H1 (cell line): ENCODE measurements around the gene DLG5. TPM values are rescaled to one million over a fixed set of nuclear protein-coding genes. Genes with fewer than 3 reads are reported as not detected.

ENCODE experiments used
- CTCF ChIA-PET: fragments of 300-600 bp; sonication (Branson Sonifier 250); formaldehyde crosslinking; loops from one replicate; lab custom pipeline; 2021; ENCODE audit not compliant: partially characterized antibody; lab: Charles Lee
- POLR2A ChIA-PET: fragments of 300-600 bp; sonication (Branson Sonifier 250); formaldehyde crosslinking; loops from one replicate; lab custom pipeline; 2021; ENCODE audit warnings: inconsistent platforms; ENCODE audit not compliant: partially characterized antibody; lab: Charles Lee
- DNase-seq, 2 experiments: peaks; one replicate each; pipeline versions ENCODE4 v3.0.0 to v3.0.0-alpha.2; 2010 to 2022; ENCODE audit warnings: low spot score in 2 of 2, low read depth in 1 of 2, mixed read lengths in 1 of 2
- FAIRE-seq: peaks from 2 replicates; lab custom pipeline; 2011; peaks lifted over from hg19 to GRCh38; lab: Jason Lieb, UNC
- H2AFZ ChIP-seq: 2 replicates; pipeline ENCODE4 v1.8.1; 2012; ENCODE audit warnings: low read length, inconsistent platforms
- H2AK5ac ChIP-seq: 2 replicates; pipeline ENCODE4 v1.6.1; 2013; ENCODE audit warnings: low read depth, low read length
- H2BK120ac ChIP-seq: replicated peaks from 2 replicates; pipeline ENCODE3; 2013; ENCODE audit warnings: low read depth, low read length, inconsistent platforms
- H2BK12ac ChIP-seq: 2 replicates; pipeline ENCODE4 v1.6.1; 2013; ENCODE audit warnings: low read depth, low read length
- H2BK15ac ChIP-seq: 2 replicates; pipeline ENCODE4 v1.6.1; 2013; ENCODE audit warnings: low read length
- H2BK20ac ChIP-seq: 2 replicates; pipeline ENCODE4 v1.6.1; 2013; ENCODE audit warnings: low read length
- H2BK5ac ChIP-seq: 2 replicates; pipeline ENCODE4 v1.6.1; 2013; ENCODE audit warnings: low read depth, low read length
- H3K14ac ChIP-seq: 2 replicates; pipeline ENCODE4 v1.6.1; 2013; ENCODE audit warnings: inconsistent platforms; ENCODE audit not compliant: insufficient read length
- H3K18ac ChIP-seq: 2 replicates; pipeline ENCODE4 v1.6.1; 2013; ENCODE audit warnings: low read length; ENCODE audit errors: extremely low read depth
- H3K23ac ChIP-seq: 2 replicates; pipeline ENCODE4 v1.6.1; 2013; ENCODE audit warnings: inconsistent platforms; ENCODE audit not compliant: insufficient read length
- H3K23me2 ChIP-seq: 2 replicates; pipeline ENCODE4 v1.6.1; 2013; ENCODE audit warnings: low read depth, low read length
- H3K27ac ChIP-seq: 2 replicates; pipeline ENCODE4 v1.6.1; 2011; ENCODE audit warnings: low read depth, low read length, inconsistent platforms
- H3K27me3 ChIP-seq, 4 experiments: replicated peaks in 1 of 4; 1 replicate in 1 of 4; 2 replicates in 3 of 4; pipeline versions ENCODE4 v1.6.1 to v1.8.1; 2011 to 2013; ENCODE audit warnings: low read length in 3 of 4, mild to moderate bottlenecking in 3 of 4, inconsistent platforms in 2 of 4, mixed read lengths in 2 of 4, moderate library complexity in 1 of 4; ENCODE audit not compliant: control insufficient read depth in 3 of 4, insufficient read depth in 3 of 4; ENCODE audit errors: extremely low read depth in 1 of 4
- H3K36me3 ChIP-seq, 4 experiments: 2 replicates each; pipeline versions ENCODE4 v1.6.1 to v1.8.1; 2011 to 2013; ENCODE audit warnings: mild to moderate bottlenecking in 4 of 4, low read length in 3 of 4, moderate library complexity in 2 of 4, control low read depth in 1 of 4, inconsistent platforms in 1 of 4; ENCODE audit not compliant: insufficient read depth in 4 of 4, control insufficient read depth in 2 of 4
- H3K4ac ChIP-seq: replicated peaks from 2 replicates; pipeline ENCODE3; 2013; ENCODE audit warnings: low read length, low read depth, mixed read lengths, inconsistent platforms; ENCODE audit not compliant: insufficient read length
- H3K4me1 ChIP-seq, 4 experiments: replicated peaks in 1 of 4; 1 replicate in 1 of 4; 2 replicates in 3 of 4; pipeline versions ENCODE4 v1.6.1 to v1.8.1; 2011 to 2013; ENCODE audit warnings: low read length in 3 of 4, inconsistent platforms in 2 of 4, mixed read lengths in 1 of 4; ENCODE audit not compliant: insufficient read depth in 4 of 4, control insufficient read depth in 3 of 4
- H3K4me2 ChIP-seq, 2 experiments: 2 replicates each; pipeline versions ENCODE4 v1.6.1 to v1.8.1; 2011 to 2013; ENCODE audit warnings: low read depth in 2 of 2, low read length in 2 of 2, control low read depth in 1 of 2, inconsistent platforms in 1 of 2, mild to moderate bottlenecking in 1 of 2; ENCODE audit not compliant: insufficient read depth in 1 of 2
- H3K4me3 ChIP-seq, 4 experiments: fragments of 200-600, 300-600 bp in 1 of 4; sonication (generic), shearing (Covaris generic), sonication (Bioruptor Twin) in 1 of 4; 2 replicates each; pipeline versions ENCODE4 v1.5.1 to v1.8.1; 2011 to 2016; ENCODE audit warnings: low read length in 4 of 4, low read depth in 3 of 4, control low read depth in 2 of 4, inconsistent platforms in 2 of 4, mild to moderate bottlenecking in 2 of 4, mixed read lengths in 1 of 4, moderate library complexity in 1 of 4; ENCODE audit not compliant: insufficient read depth in 2 of 4; ENCODE audit errors: extremely low read depth in 1 of 4
- H3K56ac ChIP-seq: replicated peaks from 2 replicates; pipeline ENCODE3; 2013; ENCODE audit warnings: low read depth, mild to moderate bottlenecking, mixed read lengths, low read length, inconsistent platforms; ENCODE audit not compliant: insufficient read length
- H3K79me1 ChIP-seq: 2 replicates; pipeline ENCODE4 v1.6.1; 2013; ENCODE audit warnings: low read depth, low read length, control low read depth
- H3K79me2 ChIP-seq, 2 experiments: 2 replicates each; pipeline versions ENCODE4 v1.6.1 to v1.8.1; 2012 to 2013; ENCODE audit warnings: low read length in 2 of 2, mild to moderate bottlenecking in 2 of 2, inconsistent platforms in 1 of 2; ENCODE audit not compliant: insufficient read depth in 2 of 2, control insufficient read depth in 1 of 2
- H3K9ac ChIP-seq, 4 experiments: replicated peaks in 1 of 4; 1 replicate in 1 of 4; 2 replicates in 3 of 4; pipeline versions ENCODE4 v1.6.1 to v1.8.1; 2011 to 2013; ENCODE audit warnings: low read depth in 3 of 4, low read length in 3 of 4, control low read depth in 2 of 4, mild to moderate bottlenecking in 2 of 4, moderate library complexity in 2 of 4, inconsistent platforms in 1 of 4; ENCODE audit errors: extremely low read depth in 1 of 4
- H3K9me3 ChIP-seq, 2 experiments: 2 replicates each; pipeline versions ENCODE4 v1.6.1 to v1.8.1; 2012 to 2013; ENCODE audit warnings: mild to moderate bottlenecking in 2 of 2, moderate library complexity in 2 of 2, control low read depth in 1 of 2, inconsistent platforms in 1 of 2, low read depth in 1 of 2, low read length in 1 of 2, mixed read lengths in 1 of 2; ENCODE audit not compliant: insufficient read depth in 2 of 2
- H4K20me1 ChIP-seq, 2 experiments: replicated peaks in 1 of 2; 2 replicates each; pipeline versions ENCODE3 to v1.8.1; 2011 to 2013; ENCODE audit warnings: inconsistent platforms in 2 of 2, low read length in 2 of 2, mild to moderate bottlenecking in 1 of 2; ENCODE audit not compliant: insufficient read depth in 2 of 2, control insufficient read depth in 1 of 2
- H4K5ac ChIP-seq: 2 replicates; pipeline ENCODE4 v1.6.1; 2013; ENCODE audit warnings: low read length, low read depth, mixed read lengths, inconsistent platforms; ENCODE audit not compliant: insufficient read length
- H4K8ac ChIP-seq: 2 replicates; pipeline ENCODE4 v1.8.0; 2013; ENCODE audit warnings: mild to moderate bottlenecking, moderate library complexity, low read length, inconsistent platforms; ENCODE audit not compliant: insufficient read depth; ENCODE audit errors: extremely low read depth
- H4K91ac ChIP-seq: replicated peaks from 2 replicates; pipeline ENCODE3; 2013; ENCODE audit warnings: low read length, mixed read lengths, inconsistent platforms; ENCODE audit not compliant: insufficient read length
- SRF ChIP-seq: IDR thresholded peaks from 2 replicates; pipeline ENCODE4 v1.6.1; 2011; ENCODE audit warnings: mild to moderate bottlenecking, low read depth, low read length, moderate library complexity
- WGBS, 2 experiments: shearing (Covaris generic) in 1 of 2; methylation state at CpG; one replicate each; pipeline versions ENCODE4 v1.1.6 to v1.1.7; 2013 to 2015; ENCODE audit warnings: low lambda C conversion rate in 2 of 2, mixed read lengths in 2 of 2, inconsistent platforms in 1 of 2, low coverage in 1 of 2, missing lambda C conversion rate in 1 of 2; ENCODE audit not compliant: insufficient replicate concordance in 2 of 2, insufficient coverage in 1 of 2, insufficient read length in 1 of 2; ENCODE audit errors: extremely low coverage in 1 of 2, missing lambda C conversion rate in 1 of 2; 5-methylcytosine and 5-hydroxymethylcytosine counted together
- polyA plus RNA-seq, 7 experiments: library from polyadenylated mRNA; depleted of rRNA in 3 of 7; stranded (reverse) in 5 of 7; unstranded in 2 of 7; fragments of >200 nt in 5 of 7; fragments of 200-250 nt in 2 of 7; gene quantifications; 1 replicate in 5 of 7; 2 replicates in 1 of 7; 4 replicates in 1 of 7; pipeline versions ENCODE4 v1.2.1 to v1.2.3, GENCODE V29; 2011 to 2013; ENCODE audit warnings: missing spikeins in 2 of 7, mixed read lengths in 2 of 7
- total RNA-seq: library from RNA; stranded (reverse); fragmentation: NEBNext Ultra II Directional; extraction: Animal tissue kit (Norgen Biotek cat#: 25700); gene quantifications from 2 replicates; pipeline ENCODE4 v1.2.1, GENCODE V29; 2021
- TF ChIP-seq, protein P1 (sequence below): IDR thresholded peaks from 2 replicates; pipeline ENCODE4 v1.6.1; 2011; ENCODE audit warnings: low read length, improper control_type of control experiment

Gene DLG5
- total and polyA plus RNA-seq, 2 of the 8 experiments (the other 6 are each of a cell fraction or from before 2014, with no cell fraction given), result 15.6 to 71.4 TPM

DNA sequence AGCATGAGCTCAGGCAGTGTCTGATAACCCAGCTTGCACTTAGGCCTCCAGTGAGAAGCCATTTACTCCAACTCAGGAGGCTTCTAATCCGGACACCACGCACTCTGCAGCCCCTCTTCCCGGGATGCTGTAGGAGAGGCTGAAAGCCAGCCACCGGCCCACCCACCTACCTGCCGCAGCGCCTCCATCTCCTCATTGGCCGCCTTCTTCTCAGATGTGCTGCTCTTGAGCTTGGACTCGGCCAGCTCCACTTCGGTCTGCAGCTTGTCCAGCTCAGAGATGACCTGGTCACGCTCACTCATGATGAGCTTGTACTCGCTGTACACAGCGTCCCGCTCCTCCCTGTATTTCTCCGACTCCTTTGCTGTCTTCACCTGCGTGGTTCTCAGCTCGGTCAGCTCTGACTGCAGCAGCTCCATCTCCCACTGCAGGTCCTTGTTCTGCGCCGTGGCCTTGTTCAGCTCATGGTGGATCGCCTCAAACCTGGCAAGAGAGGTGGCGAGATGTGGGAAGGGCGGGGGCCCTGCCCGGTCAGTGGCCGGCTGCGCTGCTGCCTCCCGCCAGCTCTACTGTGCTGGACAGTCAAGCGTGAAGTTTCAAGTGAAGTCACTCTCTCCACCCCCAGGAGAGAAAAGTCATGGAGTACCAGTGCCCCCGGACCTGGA is 84.7 kb downstream of the DLG5 start:
- Histone ChIP-seq H2BK15ac (no peak overlapping the region), H3K4me1 (peaks cover 4 to 10% (median 6%) of the 10 kb centered on the region in 4 experiments), H2BK20ac (no peak overlapping the region), H3K4ac (no peak overlapping the region), H2BK12ac (no peak overlapping the region), H3K36me3 (peaks cover 3 to 17% (median 12%) of the 10 kb centered on the region in 4 experiments), H3K79me2 (no peaks in the 10 kb centered on the region), H2AFZ (no peak overlapping the region), H3K4me3 (no peak overlapping the region), H3K14ac (no peak overlapping the region), H3K79me1 (no peaks in the 10 kb centered on the region), H3K9ac (no peak overlapping the region), H3K27me3 (no peaks in the 10 kb centered on the region), H2BK120ac (no peak overlapping the region), H3K9me3 (no peaks in the 10 kb centered on the region), H3K23me2 (no peaks in the 10 kb centered on the region), H3K18ac (no peak overlapping the region), H2AK5ac (no peak overlapping the region), H3K23ac (no peak overlapping the region), H2BK5ac (no peak overlapping the region), H4K20me1 (no peaks in the 10 kb centered on the region), H3K4me2 (no peak overlapping the region), H3K27ac (no peak overlapping the region), H4K8ac (no peak overlapping the region), H4K91ac (no peak overlapping the region), H4K5ac (no peak overlapping the region), H3K56ac (no peak overlapping the region)
- WGBS, 2 experiments, result 93% methylated on average over 27 of the region's 27 CpGs; no CpG with 5 or more reads in 1 of the 2 experiments
- DNase-seq (no peak), FAIRE-seq (no peak)
- ChIA-PET POLR2A (no interaction called here), CTCF (interaction anchor here (0.6 to 3.1 kb wide), 14 partner anchors 11 to 175 kb away, joined by 3 to 19 read pairs (median 3); no protein-coding TSS in a partner anchor)
- TF ChIP-seq, protein P1, sequence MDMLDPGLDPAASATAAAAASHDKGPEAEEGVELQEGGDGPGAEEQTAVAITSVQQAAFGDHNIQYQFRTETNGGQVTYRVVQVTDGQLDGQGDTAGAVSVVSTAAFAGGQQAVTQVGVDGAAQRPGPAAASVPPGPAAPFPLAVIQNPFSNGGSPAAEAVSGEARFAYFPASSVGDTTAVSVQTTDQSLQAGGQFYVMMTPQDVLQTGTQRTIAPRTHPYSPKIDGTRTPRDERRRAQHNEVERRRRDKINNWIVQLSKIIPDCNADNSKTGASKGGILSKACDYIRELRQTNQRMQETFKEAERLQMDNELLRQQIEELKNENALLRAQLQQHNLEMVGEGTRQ, result no peak
- TF ChIP-seq SRF, result no peak
